Measurements from ENCODE around the gene DPP8.

Gene DPP8

DNA sequence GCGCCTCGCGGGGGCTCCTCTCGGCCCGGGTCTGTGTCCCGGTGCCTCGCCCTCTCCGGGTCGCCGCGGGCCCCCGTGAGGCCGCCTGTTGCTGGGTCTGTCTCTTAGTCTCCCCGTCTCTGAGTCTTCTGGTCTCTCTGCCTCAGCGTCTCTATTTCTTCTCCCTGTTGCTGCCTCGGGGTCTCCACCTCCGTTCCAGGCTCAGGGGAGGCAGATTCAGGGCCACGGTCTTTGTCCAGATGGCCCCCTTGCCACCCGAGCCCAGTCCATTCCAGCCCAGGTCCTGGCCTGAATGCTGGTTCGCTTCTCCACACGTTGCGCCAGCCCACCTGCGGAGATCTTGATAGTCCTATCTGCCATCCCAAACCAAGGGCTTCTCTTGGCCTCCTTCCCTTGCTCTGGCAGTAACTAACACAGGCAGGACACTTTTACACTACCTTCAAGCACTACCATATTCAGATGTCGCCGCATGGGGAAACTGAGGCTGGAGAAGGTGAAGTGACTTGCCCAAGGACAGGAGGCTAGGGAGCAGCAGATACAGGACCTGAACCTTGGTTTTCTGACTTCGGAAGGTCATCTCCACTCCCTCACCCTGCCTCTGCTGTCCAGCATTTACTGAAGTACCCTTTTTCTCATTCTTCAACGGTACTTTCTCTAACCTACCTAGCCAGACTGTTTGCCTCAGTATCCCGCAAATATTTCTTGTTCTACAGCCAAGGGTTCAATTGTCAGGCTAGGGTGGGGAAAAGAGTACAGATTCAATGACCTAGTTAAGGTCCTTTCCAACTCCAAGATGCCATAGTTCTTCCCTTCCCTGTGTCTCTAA lies 94.1 kb downstream of the DPP8 start:
- no peak for DNase-seq

- DNase-seq, result no peak
Measured at GRCh38 chr15:65421360-65422215, 95.9 kb downstream of the DPP8 start.

DNA sequence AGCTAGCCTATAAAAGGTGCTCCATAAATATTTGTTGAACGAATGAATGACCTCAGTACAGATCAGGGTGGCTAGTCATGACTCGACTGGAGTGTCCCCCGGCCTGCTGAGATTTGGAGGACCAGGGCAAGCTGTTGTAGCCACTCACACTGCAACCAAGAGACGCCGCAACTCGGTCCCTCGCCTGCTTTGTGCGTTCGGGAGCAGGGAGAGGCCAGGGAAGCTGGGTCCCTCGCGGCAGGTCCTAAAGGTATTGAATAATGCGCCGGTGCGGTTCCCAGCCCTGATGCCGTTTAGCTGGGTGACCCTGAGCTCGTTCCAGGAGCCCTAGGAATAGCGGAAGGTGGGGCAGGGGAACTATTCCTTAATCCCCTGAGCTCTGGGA lies 96.5 kb downstream of the DPP8 start:
- DNase-seq, result no peak

DNA sequence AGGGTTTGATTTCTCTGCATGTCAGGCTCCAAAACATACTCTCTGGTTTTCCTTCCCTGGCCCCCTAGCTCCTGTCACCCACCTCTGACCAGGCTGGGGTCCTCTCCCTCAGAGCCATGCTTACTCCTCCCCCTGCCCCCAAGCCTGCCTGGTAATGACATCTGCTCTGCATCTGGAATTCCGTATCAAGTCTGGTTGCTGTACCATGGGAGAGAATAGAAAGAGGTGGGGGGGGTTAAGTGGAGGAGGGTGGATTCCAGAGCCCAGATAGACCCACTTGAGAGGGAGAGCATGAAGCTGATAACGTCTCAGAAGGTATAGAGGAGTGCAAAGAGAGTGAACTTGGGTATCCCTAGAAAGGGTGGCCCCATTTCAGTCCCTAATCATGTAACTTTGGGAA lies 98.9 kb downstream of the DPP8 start:
- no peak for DNase-seq

GRCh38 chr15:65416845-65417416 lies 100.6 kb downstream of the DPP8 start:
- DNase-seq, result no peak

- DNase-seq, result no peak
Measured at GRCh38 chr15:65414841-65415621, 102.5 kb downstream of the DPP8 start.

DNA sequence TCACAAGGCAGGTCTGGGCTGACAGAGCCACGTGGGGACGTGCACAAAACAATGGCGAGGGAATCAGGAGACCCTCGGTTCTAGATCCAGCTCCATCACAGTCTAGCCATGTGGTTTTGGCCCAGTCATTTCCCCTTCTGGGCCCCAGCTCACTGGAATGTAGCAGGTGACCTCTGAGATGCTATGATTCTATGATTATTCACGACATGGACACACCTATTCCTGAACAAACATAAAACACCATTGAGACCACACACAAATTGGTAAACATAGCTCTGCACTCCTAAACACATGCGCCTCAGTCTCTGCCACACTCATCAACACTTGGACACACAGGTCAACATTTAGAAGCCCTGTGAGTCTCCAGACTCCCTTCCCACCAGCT lies 103.7 kb downstream of the DPP8 start:
- DNase-seq, result no peak

DNA sequence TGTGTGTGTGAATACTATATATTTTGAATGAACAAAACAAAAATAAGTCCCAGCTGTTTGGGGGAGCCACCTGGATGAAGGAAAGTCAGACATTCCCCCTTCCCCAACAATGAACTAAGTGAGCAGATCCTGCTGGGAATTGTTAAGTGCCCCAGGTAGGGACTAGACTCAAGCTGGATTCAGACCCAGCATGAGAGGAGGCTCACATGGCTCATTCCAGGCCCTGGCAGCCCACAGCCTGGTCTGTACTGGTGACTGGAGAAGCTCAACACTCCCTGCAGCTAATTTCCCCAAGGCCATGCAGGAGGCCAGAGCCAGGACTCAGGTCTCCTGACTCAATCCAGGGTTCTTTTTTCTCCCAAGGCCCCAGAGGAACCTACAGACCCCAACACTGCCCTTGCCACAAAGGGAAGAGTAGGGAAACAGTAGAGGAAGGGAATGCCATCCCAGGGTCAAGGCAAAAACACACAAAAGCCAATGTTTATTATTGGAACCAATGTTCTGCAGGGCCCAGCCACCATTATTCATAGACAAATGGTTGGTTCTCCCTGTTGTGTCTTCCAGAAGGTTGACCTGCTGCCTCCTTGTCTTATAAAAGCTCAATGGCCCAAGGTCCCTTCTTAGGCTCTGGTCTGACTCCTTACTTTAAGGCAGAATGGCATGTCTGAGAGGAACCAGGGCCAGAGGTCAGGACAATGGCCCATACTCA lies 104.3 kb downstream of the DPP8 start:
- DNase-seq, result no peak

DNA sequence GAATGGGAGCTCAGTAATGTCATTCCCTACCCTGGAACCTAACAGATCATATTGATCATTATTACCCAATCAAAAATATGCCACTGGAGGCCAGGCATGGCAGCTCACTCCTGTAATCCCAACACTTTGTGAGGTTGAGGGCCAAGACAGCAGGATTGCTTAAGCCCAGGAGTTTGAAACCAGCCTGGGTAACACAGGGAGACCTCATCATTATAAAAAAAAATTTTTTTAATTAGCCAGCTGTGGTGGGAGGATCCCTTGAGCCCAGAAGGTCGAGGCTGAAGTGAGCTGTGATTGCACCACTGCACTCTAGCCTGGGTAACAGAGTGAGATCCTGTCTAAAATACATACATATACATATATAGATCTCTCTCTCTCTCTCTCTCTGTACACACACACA lies 104.9 kb downstream of the DPP8 start:
- no peak for DNase-seq

GRCh38 chr15:65411465-65412071 lies 105.9 kb downstream of the DPP8 start:
- DNase-seq, result no peak

- no peak for DNase-seq
Measured at GRCh38 chr15:65410972-65411371, 106.5 kb downstream of the DPP8 start.

DNA sequence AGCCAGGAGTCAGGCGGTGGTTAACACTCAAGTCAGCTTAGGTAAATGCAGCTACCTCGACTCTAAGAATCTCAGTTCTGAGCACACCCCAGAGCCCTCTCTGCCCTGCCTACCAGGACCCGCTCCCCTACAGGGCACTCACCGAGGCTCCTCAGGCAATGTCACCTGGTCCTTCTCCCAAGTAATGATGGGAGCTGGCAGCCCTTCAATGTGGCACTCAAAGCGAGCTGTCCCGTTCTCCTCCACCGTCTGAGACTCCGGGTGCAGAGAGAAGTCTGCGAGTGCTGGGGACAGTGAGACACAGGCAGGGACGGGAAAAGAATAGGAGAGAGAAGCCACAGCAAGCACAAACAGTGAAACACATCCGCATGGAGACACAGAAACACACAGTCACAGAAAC lies 107.5 kb downstream of the DPP8 start:
- no peak for DNase-seq

GRCh38 chr15:65409036-65409631 lies 108.4 kb downstream of the DPP8 start:
- no peak for DNase-seq

- DNase-seq, result no peak
Measured at GRCh38 chr15:65408324-65409035, 109.0 kb downstream of the DPP8 start.

DNA sequence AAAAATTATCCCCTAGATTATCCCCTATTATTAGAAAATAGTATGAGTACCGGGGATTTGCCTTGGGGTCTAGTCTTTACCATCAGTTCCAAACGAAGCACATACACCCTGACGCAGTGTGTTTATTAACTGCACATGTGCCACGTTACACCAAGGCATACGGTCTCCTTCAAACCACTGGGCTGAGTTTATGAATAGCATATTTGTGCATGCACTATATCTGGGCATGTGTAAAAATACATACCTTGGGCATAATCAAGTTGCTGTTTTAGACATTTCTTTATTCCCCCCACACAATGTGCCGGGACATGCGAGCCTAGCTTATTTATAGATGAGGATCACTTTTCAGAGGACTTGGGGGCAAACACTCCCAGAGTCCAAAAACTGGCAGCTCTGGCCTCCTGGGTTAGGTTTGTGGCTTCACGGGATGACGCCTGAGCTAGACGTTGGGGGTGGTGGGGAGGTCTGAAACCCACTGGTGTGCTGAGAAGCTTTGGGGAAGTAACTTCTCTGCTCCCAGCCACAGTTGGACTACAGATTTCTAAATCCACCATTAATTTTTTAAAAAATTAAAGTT lies 111.0 kb downstream of the DPP8 start:
- DNase-seq, result no peak

DNA sequence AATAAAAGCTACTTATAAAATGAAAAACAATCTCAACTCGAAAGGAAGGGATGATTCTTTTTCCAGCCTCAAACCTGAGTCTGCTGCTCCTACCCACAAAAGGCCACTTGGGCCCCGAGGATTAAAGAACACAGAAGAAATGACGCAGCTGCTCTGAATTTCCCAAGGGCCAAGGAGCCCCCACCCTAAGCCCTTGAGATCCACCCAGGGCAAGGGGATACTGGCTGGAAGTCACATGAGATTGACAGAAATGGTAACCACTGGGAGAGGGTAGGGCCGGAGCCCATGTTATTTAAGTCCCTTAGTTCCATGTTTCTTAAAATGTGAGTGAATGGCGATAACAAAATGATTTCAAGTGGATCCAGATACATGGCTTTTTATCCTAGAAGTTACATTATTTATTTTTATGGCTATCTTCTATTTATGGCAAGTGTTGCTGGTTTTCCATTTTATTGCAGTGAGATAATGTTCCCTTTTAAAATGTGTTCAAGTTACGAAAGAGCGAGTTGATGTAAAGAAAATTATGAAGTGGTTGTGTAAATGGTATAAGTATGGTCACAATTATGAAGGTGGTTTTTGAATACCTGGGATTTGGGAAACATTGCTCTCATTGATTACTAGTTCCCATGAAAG lies 111.6 kb downstream of the DPP8 start:
- no peak for DNase-seq

DNA sequence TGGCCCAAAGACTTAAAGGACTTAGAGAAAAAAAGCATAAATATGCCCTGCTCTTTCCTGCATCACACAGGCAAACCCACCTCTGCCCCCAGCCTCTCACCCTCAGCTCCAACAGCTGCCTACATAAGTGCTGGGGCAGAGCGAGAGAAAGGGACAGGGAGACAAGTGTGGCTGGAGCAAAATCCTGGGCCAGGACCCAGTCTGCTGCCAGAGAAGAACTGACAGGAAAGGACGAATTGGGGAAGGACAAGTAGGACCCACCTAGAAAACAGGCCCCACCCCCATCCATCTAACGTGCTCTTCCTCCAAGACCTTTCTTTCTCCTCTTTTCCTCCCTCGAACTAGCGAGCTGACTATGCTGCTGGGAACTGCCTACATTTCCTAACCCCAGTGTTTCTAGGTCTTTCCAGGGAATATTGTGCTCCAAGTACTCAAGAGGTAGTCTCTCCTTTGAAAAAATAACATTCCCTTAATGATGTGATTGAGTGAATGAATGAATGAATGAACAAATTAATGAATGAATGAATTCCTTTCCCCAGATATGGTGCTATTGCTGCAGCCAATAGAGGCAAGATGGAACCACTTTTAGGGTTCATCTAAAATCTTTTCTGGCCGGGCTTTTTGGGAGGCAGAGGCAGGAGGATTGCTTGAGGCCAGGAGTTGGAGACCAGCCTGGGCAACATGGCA lies 113.2 kb downstream of the DPP8 start:
- DNase-seq, result no peak

GRCh38 chr15:65402961-65403360 lies 114.5 kb downstream of the DPP8 start:
- no peak for DNase-seq

- no peak for DNase-seq
Measured at GRCh38 chr15:65401611-65402240, 115.8 kb downstream of the DPP8 start.
